K562 (cell line): Measurements from ENCODE around the gene CAMK2D. TPM values are rescaled to one million over a fixed set of nuclear protein-coding genes. Genes with fewer than 3 reads are reported as not detected.

Experiments
- HDAC6 ChIP-seq: IDR thresholded peaks from 2 replicates; pipeline ENCODE4 v1.6.1; 2012; ENCODE audit warnings: low read depth, mild to moderate bottlenecking, control low read depth, inconsistent platforms, low read length, moderate library complexity
- JUN ChIP-seq, 2 experiments: sonication (generic) in 1 of 2; formaldehyde crosslinking in 1 of 2; IDR thresholded peaks; 2 replicates each; pipeline versions ENCODE4 v1.6.1 to v1.8.0; 2012 to 2022; ENCODE audit warnings: borderline replicate concordance in 2 of 2, mild to moderate bottlenecking in 2 of 2, improper control_type of control experiment in 1 of 2, low read depth in 1 of 2, low read length in 1 of 2, missing genetic modification reagents in 1 of 2
- MGA ChIP-seq: fragments of 450-650 bp; IDR thresholded peaks from 2 replicates; pipeline ENCODE4 v1.6.1; 2016; ENCODE audit warnings: mild to moderate bottlenecking, moderate library complexity
- MXI1 ChIP-seq: IDR thresholded peaks from 2 replicates; pipeline ENCODE4 v1.6.1; 2011; ENCODE audit warnings: low read depth, mild to moderate bottlenecking, improper control_type of control experiment, low read length
- NFE2 ChIP-seq: IDR thresholded peaks from 2 replicates; pipeline ENCODE4 v1.6.1; 2014; ENCODE audit warnings: antibody characterized with exemption, low read depth
- SLC30A9 ChIP-seq: fragments of 250-450 bp; sonication (Bioruptor Pico); IDR thresholded peaks from 2 replicates; pipeline ENCODE4 v1.8.0; 2022; ENCODE audit warnings: mild to moderate bottlenecking, moderate library complexity
- SNRNP70 ChIP-seq: fragments of 200-400 bp; formaldehyde crosslinking; optimal IDR thresholded peaks from 2 replicates; pipeline ENCODE3; 2017; ENCODE audit warnings: low read depth, low read length
- ZFX ChIP-seq: sonication (generic); formaldehyde crosslinking; IDR thresholded peaks from 2 replicates; pipeline ENCODE4 v1.8.0; 2022; ENCODE audit warnings: mild to moderate bottlenecking, missing genetic modification reagents, moderate library complexity
- polyA plus RNA-seq, 8 experiments: library from polyadenylated mRNA; depleted of rRNA in 4 of 8; stranded (reverse) in 5 of 8; unstranded in 3 of 8; fragments of >200 nt; fragmentation: Nextera tagmentation in 2 of 8; fragmentation: Illumina TruSeq in 1 of 8; extraction: Ambion mirVana in 2 of 8; extraction: Trizol in 1 of 8; gene quantifications; 2 replicates each; pipeline versions ENCODE4 v1.2.1 to v1.2.3, GENCODE V29; 2011 to 2014; ENCODE audit warnings: inconsistent platforms in 1 of 8, missing spikeins in 1 of 8
- total RNA-seq, 7 experiments: library from RNA; depleted of rRNA in 6 of 7; stranded (reverse); fragments of >200 nt in 6 of 7; fragmentation: Illumina TruSeq in 2 of 7; extraction: Trizol in 2 of 7; gene quantifications; 2 replicates each; pipeline versions ENCODE4 v1.2.1 to v1.2.3, GENCODE V29; 2011 to 2021; ENCODE audit warnings: low replicate concordance in 1 of 7

CAMK2D gene
- total and polyA plus RNA-seq, 9 of the 15 experiments (the other 6 are each of a cell fraction or from before 2014, with no cell fraction given) = 0.01 to 0.33 (median 0.04) TPM; not detected in 2

DNA sequence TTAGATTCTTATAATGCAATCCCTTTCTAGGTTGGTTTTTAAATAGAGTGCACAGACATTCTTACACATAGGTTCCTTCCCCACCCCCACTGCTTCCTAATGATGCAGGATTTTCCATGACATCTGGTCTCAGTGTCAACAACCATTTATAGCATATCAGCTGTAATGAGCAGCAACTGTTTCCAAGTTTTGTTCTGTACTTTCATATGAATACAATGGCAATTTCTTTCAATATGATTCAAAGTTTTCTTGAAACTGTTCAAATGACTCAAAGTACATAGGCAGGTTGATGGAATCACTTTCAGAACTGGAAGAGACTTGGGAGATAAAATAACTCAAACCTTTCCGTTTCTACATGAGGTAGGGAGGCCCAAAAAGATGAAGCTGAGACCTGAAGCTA lies 220.7 kb downstream of the CAMK2D start (continued):
- no peak for TF ChIP-seq MGA
- TF ChIP-seq JUN (IDR thresholded peaks at IDR 0.05; ENCODE audit: borderline replicate concordance, low read depth, low read length) = no peak
- TF ChIP-seq JUN (CRISPR knock-in tag; IDR thresholded peaks at IDR 0.05; ENCODE audit: borderline replicate concordance) = no peak
- no peak for TF ChIP-seq SLC30A9 (CRISPR knock-in tag)
- TF ChIP-seq ZFX = no peak
- no peak for TF ChIP-seq SNRNP70
- TF ChIP-seq MXI1 = no peak
- TF ChIP-seq NFE2 = no peak
- TF ChIP-seq HDAC6 = no peak
